OCI-LY1 (cell line): ENCODE results near the gene MAST3.
A peak's percentile ranks its signal among the peaks of the same experiment; 100 is the strongest.

Experiments used
- H2AFZ ChIP-seq: fragments of 200-600 bp; sonication (generic), shearing (Covaris generic); 2 replicates; pipeline ENCODE4 v1.6.0; 2014; ENCODE audit warnings: antibody characterized with exemption, mild to moderate bottlenecking, low read length
- H3F3A ChIP-seq: fragments of 200-600 bp; sonication (generic), shearing (Covaris generic); 2 replicates; pipeline ENCODE4 v1.6.0; 2014; ENCODE audit warnings: mild to moderate bottlenecking, antibody characterized with exemption, low read length, moderate library complexity; ENCODE audit not compliant: insufficient read depth
- H3K27ac ChIP-seq: fragments of 200-600 bp; sonication (generic); 2 replicates; pipeline ENCODE4 v1.5.1; 2014; ENCODE audit warnings: low read length, mixed run types, mild to moderate bottlenecking, low read depth; ENCODE audit not compliant: poor library complexity, severe bottlenecking
- H3K27me3 ChIP-seq: fragments of 200-600 bp; sonication (generic); 2 replicates; pipeline ENCODE4 v1.6.0; 2014; ENCODE audit warnings: antibody characterized with exemption, mild to moderate bottlenecking, low read length, moderate library complexity; ENCODE audit not compliant: insufficient read depth
- H3K36me3 ChIP-seq: fragments of 200-600 bp; sonication (generic); 2 replicates; pipeline ENCODE4 v1.6.1; 2014; ENCODE audit warnings: mild to moderate bottlenecking, antibody characterized with exemption, low read length, moderate library complexity, mixed read lengths; ENCODE audit not compliant: insufficient read depth
- H3K4me1 ChIP-seq: fragments of 200-600 bp; sonication (generic); 2 replicates; pipeline ENCODE4 v1.5.1; 2014; ENCODE audit warnings: mild to moderate bottlenecking, low read length, moderate library complexity; ENCODE audit not compliant: insufficient read depth, severe bottlenecking
- H3K4me2 ChIP-seq: fragments of 200-600 bp; sonication (generic), shearing (Covaris generic); 2 replicates; pipeline ENCODE4 v1.6.1; 2014; ENCODE audit warnings: low read length
- H3K4me3 ChIP-seq: fragments of 200-600 bp; sonication (generic); 2 replicates; pipeline ENCODE4 v1.5.1; 2014; ENCODE audit warnings: low read length, low read depth, mild to moderate bottlenecking, mixed read lengths; ENCODE audit not compliant: poor library complexity, severe bottlenecking
- H3K79me2 ChIP-seq: fragments of 200-600 bp; shearing (Covaris generic); 2 replicates; pipeline ENCODE4 v1.6.1; 2016; ENCODE audit warnings: mixed run types, low read length, mixed read lengths; ENCODE audit not compliant: insufficient read depth
- H3K9ac ChIP-seq: fragments of 200-600 bp; sonication (generic), shearing (Covaris generic); 2 replicates; pipeline ENCODE4 v1.6.1; 2014; ENCODE audit warnings: mild to moderate bottlenecking, low read length, mixed read lengths
- H3K9me2 ChIP-seq: fragments of 200-600 bp; sonication (generic), shearing (Covaris generic); 2 replicates; pipeline ENCODE4 v1.6.1; 2014; ENCODE audit warnings: low read depth, mild to moderate bottlenecking, low read length, mixed read lengths
- H3K9me3 ChIP-seq: fragments of 200-600 bp; shearing (Covaris generic); 2 replicates; pipeline ENCODE4 v1.6.1; 2014; ENCODE audit warnings: low read length, mixed read lengths
- H4K20me1 ChIP-seq: fragments of 200-600 bp; sonication (generic), shearing (Covaris generic); 2 replicates; pipeline ENCODE4 v1.6.0; 2016; ENCODE audit warnings: mild to moderate bottlenecking, low read length; ENCODE audit not compliant: insufficient read depth
- CTCF ChIP-seq: fragments of 200-600 bp; sonication (generic), shearing (Covaris generic); IDR thresholded peaks from 2 replicates; pipeline ENCODE4 v1.5.1; 2017; ENCODE audit warnings: mild to moderate bottlenecking, antibody characterized with exemption, low read length, moderate library complexity, mixed read lengths
- EZH2 ChIP-seq: fragments of 200-600 bp; sonication (generic), shearing (Covaris generic); IDR thresholded peaks from 2 replicates; pipeline ENCODE4 v1.8.0; 2017; ENCODE audit warnings: borderline replicate concordance, mixed run types, mild to moderate bottlenecking, antibody characterized with exemption, low read length, moderate library complexity, mixed read lengths

Gene MAST3

GRCh38 chr19:18097217-18097992, at the start of gene MAST3:
Gene MAST3 (plus strand): TSS chr19:18097778. CDS start chr19:18097793, 15 bp downstream.
- Histone ChIP-seq H3K36me3 (0 out of 2 replicates have a peak, but pooled peaks cover 4% of the 10 kb centered on the region), H3F3A (no peaks in the 10 kb centered on the region), H3K4me2 (peak within 1 kb of the TSS; percentile 85), H2AFZ (no peak within 1 kb of the TSS), H3K4me1 (peaks cover 39% of the 10 kb centered on the region), H3K27ac (peak within 1 kb of the TSS; percentile 87), H3K9me3 (no peaks in the 10 kb centered on the region), H4K20me1 (no peaks in the 10 kb centered on the region), H3K9ac (peak within 1 kb of the TSS; percentile 64), H3K27me3 (no peaks in the 10 kb centered on the region), H3K79me2 (no peaks in the 10 kb centered on the region), H3K9me2 (no peaks in the 10 kb centered on the region), H3K4me3 (peak within 1 kb of the TSS; percentile 85)
- TF ChIP-seq CTCF = no peak; the same call in 1 of the 2 replicates
- no peak for TF ChIP-seq EZH2

- H3K27ac ChIP-seq = peak overlapping the region; percentile 20
- TF ChIP-seq CTCF (no peak), EZH2 (no peak)
- H4K20me1 ChIP-seq = no peaks in the 10 kb centered on the region
- H3F3A ChIP-seq = no peaks in the 10 kb centered on the region
- H3K27me3 ChIP-seq = no peaks in the 10 kb centered on the region
- no peak overlapping the region for H3K9ac ChIP-seq
- no peaks in the 10 kb centered on the region for H3K36me3 ChIP-seq
- H3K9me3 ChIP-seq = no peaks in the 10 kb centered on the region
- peaks cover 25% of the 10 kb centered on the region for H3K4me1 ChIP-seq
- no peaks in the 10 kb centered on the region for H3K9me2 ChIP-seq
- H3K79me2 ChIP-seq = no peaks in the 10 kb centered on the region
- H3K4me2 ChIP-seq = no peak overlapping the region
- H2AFZ ChIP-seq = no peak overlapping the region
- H3K4me3 ChIP-seq = no peak overlapping the region
Observed at GRCh38 chr19:18049385-18049784, 48.2 kb upstream of the MAST3 start.

- Histone ChIP-seq H3K9ac (no peak overlapping the region), H2AFZ (no peak overlapping the region), H3K36me3 (no peaks in the 10 kb centered on the region), H3K79me2 (no peaks in the 10 kb centered on the region), H3K27ac (no peak overlapping the region), H3K9me2 (no peaks in the 10 kb centered on the region), H4K20me1 (no peaks in the 10 kb centered on the region), H3K9me3 (no peaks in the 10 kb centered on the region), H3K4me2 (no peak overlapping the region), H3K4me1 (peaks cover 8% of the 10 kb centered on the region), H3K4me3 (no peak overlapping the region), H3F3A (no peaks in the 10 kb centered on the region), H3K27me3 (no peaks in the 10 kb centered on the region)
- TF ChIP-seq EZH2 (no peak), CTCF (no peak)
Observed at GRCh38 chr19:18051887-18052286, 45.7 kb upstream of the MAST3 start.
